ENCODE results near the gene HOXC9.

DNA sequence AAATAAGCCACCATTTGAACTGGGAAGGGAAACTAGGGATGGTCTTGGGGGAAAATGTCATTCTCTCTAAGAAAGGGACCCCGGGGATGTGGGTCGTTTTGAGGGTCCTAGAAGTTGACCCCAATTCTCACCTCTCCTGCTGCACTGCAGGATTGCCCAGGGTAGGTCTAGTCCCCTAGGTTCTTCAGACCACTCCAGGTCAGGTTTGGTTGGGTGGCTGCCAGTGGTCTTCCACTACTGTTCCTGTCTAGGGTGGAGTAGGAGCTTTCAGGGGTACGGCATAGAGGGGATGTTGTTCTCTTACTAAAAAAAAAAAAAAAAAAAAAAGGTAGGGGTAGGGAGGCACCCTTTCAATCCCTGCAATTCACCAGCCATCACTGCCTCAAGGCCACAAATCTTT lies 16.1 kb downstream of the HOXC9 start:
- TF ChIP-seq POLR2A (IDR thresholded peaks at IDR 0.05; ENCODE audit: extremely low read depth, insufficient read length) (no peak), MYC (IDR thresholded peaks at IDR 0.05; ENCODE audit: low read depth, low read length) (no peak)
- TF ChIP-seq, protein P1, sequence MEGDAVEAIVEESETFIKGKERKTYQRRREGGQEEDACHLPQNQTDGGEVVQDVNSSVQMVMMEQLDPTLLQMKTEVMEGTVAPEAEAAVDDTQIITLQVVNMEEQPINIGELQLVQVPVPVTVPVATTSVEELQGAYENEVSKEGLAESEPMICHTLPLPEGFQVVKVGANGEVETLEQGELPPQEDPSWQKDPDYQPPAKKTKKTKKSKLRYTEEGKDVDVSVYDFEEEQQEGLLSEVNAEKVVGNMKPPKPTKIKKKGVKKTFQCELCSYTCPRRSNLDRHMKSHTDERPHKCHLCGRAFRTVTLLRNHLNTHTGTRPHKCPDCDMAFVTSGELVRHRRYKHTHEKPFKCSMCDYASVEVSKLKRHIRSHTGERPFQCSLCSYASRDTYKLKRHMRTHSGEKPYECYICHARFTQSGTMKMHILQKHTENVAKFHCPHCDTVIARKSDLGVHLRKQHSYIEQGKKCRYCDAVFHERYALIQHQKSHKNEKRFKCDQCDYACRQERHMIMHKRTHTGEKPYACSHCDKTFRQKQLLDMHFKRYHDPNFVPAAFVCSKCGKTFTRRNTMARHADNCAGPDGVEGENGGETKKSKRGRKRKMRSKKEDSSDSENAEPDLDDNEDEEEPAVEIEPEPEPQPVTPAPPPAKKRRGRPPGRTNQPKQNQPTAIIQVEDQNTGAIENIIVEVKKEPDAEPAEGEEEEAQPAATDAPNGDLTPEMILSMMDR (IDR thresholded peaks at IDR 0.05; ENCODE audit: low read depth, low read length), result no peak
- TF ChIP-seq, protein P2, sequence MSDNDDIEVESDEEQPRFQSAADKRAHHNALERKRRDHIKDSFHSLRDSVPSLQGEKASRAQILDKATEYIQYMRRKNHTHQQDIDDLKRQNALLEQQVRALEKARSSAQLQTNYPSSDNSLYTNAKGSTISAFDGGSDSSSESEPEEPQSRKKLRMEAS (IDR thresholded peaks at IDR 0.05; ENCODE audit: low read depth, low read length), result no peak
